GM18519 (cell line): ENCODE data around the gene ERBB4.

Experiments
- ATAC-seq: cut with Tn5 transposase; IDR thresholded peaks from one replicate; pipeline ENCODE4 v1.9.1; 2021; ENCODE audit warnings: mild to moderate bottlenecking, moderate library complexity; ENCODE audit not compliant: unreplicated experiment, low FRiP score

The ERBB4 gene

GRCh38 chr2:211867845-211868451 lies 670.7 kb downstream of the ERBB4 start:
- ATAC-seq: peak; percentile 99

DNA sequence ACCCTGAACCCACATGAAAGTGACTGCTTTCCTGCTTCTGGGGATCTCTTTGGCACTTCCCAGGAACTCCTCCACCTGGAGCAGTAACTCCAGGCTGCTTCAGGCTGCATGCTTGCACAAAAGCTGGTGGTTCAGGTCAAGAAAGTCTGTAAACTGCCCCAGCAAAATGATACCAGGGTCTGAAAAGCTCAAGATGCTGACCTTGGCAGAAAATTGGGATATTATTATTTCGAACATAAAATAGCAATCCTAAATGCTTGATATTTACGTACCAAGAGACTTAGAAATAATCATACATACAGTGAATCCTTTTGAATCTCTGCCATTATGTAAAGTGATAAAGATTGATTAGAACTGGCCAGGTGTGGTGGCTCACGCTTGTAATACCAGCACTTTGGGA lies 674.3 kb downstream of the ERBB4 start:
- no peak for ATAC-seq

GRCh38 chr2:211860224-211860623 lies 678.4 kb downstream of the ERBB4 start:
- no peak for ATAC-seq

DNA sequence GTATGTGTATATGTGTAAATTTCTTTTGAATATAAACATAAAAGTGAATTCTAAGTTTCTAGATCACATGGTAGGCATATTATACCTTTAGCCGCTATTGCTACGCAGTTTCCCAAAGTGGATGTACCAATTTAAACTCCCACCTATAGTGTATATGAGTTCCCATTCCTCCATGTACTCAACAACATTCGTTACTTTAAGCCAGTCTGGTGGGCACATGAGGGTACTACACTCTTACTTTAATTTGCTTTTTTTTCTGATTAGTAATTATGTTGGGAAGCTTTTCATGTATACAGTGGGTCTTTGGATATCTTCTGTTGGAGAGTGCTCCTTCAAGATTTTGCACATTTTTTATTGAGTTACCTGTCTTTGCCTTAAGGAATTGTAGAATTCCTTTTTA lies 683.8 kb downstream of the ERBB4 start:
- ATAC-seq: no peak

DNA sequence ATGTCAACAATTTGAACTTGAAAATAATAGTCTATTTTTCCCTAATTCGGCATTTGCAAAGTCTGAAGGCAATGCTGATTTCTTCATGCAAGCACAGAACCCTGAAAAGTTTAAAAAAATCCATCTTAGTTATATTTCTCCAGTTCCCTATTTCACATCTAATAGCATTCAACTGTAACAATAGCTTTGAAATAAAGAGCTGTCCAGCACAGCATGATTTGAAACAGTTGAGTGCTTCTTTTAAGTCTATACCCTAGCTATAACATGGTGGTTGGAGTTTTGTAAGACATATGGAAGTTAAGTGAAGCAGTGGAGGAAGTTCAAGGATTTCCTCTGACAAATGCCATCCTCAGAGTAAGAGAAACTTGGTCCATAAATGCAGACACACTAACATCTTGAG lies 691.9 kb downstream of the ERBB4 start:
- ATAC-seq: no peak

DNA sequence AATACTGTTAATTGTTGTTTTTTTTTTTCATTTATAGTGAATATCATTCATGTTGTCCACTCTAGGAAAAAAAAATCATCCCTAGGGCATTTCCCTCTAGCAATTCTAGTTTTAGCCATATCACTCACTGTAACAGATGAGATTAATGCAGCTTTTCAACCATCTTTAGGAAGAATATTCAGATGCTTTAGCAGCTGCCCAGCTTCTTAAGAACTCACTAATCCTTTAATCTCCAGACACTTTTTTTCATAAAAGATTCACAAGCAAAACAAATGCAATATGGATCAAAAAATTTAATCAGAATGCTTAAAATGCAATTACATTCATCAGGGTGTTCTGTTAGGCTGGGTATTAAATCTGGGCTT lies 692.6 kb downstream of the ERBB4 start:
- ATAC-seq: no peak

GRCh38 chr2:211845338-211846035 lies 693.1 kb downstream of the ERBB4 start:
- ATAC-seq: no peak

- ATAC-seq: no peak
Observed at GRCh38 chr2:211837706-211838105, 700.9 kb downstream of the ERBB4 start.

DNA sequence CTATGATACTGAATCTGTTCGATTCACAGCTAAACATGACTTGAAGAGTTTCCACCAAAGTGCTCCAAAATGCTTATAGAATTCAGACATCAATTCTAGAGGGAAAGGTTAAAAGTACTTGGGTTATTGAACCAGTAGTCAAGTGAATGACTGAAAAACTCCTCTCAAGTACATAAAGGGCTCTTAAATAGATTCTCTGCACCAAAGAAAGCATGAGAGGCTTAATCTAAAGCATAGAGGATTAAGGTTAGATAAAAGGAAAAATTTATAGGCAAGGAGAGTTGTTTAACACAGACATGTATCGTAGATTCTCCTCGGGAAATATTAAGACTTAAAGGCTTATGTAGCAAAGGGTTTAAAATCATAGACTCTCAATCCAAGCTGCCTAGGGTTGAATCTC lies 701.4 kb downstream of the ERBB4 start:
- ATAC-seq: no peak

GRCh38 chr2:211836409-211836808 lies 702.2 kb downstream of the ERBB4 start:
- no peak for ATAC-seq

- ATAC-seq: no peak
Observed at GRCh38 chr2:211835695-211836094, 702.9 kb downstream of the ERBB4 start.

- ATAC-seq: no peak
Observed at GRCh38 chr2:211833582-211834279, 704.9 kb downstream of the ERBB4 start.

- ATAC-seq: no peak
Observed at GRCh38 chr2:211829725-211830124, 708.9 kb downstream of the ERBB4 start.

DNA sequence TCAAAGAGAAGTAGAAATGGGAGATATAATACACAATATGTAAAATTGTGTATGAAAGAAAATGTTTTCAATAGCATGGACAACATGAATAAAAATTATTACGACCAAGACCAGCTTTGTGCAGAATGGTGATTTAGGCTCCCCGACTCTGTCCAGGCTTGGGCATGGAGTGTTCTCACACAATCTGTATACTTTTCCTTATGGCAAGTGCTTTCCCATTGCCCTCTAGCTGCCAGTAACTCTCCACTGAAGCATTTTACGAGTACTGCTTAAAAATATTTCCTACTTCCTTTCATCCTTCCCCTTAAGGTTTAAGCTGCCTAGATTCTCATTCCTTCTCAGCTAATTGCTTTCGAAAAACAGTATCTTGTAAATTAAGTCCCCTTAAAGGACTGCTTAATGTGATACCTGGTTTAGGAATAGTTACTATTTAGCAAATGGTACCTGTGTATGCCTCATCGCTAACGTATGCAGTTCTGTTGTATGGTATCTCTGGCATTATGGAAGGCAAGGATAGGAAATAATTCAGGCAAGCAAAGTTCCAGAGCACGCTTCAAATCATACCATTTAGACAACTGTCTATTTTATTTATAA lies 714.6 kb downstream of the ERBB4 start:
- ATAC-seq: no peak

DNA sequence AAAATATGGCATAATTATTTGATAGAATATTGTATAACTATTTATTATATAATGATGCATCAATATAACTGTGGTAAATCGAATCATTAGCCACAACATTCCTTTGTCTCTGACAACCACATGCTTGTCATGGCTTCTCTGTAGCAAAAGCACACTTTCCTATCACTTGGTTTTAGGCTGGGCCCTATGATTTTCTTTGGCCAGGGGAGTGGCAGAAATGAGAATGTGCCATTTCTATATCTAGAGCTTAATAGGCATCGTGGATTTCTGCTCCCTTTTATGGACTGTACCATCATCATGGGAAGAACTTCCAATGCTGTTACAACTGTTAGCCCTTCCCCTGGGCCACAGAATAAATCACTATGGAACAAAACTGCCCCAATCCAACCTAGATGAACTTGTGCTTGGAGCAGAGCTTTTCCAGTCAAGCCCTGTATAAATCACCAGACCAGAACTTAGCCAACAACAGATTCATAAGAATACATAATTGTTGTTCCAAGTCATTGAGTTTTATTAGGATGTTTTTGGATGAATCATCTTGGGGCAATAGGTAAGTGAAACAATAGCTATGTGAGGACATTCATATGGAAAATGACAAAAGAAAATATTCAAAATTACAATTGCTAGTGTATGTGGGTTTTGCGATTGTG lies 715.8 kb downstream of the ERBB4 start:
- no peak for ATAC-seq

DNA sequence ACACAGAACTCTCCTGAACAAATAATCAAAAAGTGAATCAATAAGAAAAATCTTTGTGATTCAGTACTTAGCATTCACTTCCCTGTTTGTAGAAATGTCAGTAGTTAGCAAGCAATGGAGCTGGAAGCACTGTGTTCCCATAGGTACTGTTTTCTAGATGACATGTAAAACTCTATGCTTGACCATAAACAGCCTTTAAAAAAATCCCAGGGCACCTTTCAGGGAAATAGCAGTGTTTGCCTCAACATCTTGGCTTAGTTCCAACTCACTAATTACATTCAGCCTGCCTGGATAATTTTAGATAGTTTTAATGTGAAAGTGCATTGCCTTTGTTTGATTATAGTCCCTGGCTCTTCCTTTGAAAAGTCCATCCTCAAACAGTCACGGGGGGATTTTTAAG lies 721.8 kb downstream of the ERBB4 start:
- ATAC-seq: no peak

DNA sequence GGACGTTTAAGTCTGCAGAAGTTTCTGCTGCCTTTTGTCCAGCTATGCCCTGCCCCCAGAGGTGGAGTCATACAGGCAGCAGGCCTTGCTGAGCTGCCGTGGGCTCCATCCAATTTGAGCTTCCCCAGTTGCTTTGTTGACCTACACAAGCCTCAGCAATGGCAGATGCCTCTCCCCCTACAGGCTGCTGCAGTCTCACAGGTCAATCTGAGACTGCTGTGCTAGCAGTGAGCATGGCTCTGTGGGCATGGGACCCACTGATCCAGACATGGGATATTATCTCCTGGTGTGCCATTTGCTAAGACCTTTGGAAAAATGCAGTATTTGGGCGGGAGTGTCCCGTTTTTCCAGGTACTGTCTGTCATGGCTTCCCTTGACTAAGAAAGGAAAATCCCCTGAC lies 726.0 kb downstream of the ERBB4 start:
- no peak for ATAC-seq

GRCh38 chr2:211802666-211803065 lies 735.9 kb downstream of the ERBB4 start:
- no peak for ATAC-seq

- ATAC-seq: no peak
Observed at GRCh38 chr2:211800001-211800400, 738.6 kb downstream of the ERBB4 start.

DNA sequence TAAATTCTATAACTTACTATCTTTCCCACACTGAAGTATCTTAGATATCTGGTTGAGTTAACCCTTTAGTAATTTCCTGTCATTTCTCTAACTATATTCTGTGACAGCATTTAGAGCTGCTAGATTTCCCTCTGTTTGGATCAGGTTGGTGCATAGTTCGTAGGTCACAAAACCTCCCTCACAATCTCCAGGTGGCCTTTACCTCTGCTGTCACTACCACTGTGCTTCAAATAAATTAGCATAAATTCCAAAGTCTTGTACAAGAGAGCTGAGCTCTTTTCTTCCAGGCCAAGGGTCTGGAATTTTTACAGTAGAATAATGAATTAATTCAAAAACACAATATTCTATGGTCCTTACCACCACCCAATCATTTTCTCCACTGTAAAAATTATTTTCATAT lies 739.7 kb downstream of the ERBB4 start:
- no peak for ATAC-seq

- ATAC-seq: no peak
Observed at GRCh38 chr2:211793690-211794089, 744.9 kb downstream of the ERBB4 start.
